ENCODE measurements around the gene SH3GL3. TPM values are rescaled to one million over a fixed set of nuclear protein-coding genes. Genes with fewer than 3 reads are reported as not detected.

SH3GL3 gene
- total and polyA plus RNA-seq, 2 of the 8 experiments (the other 6 are each of a cell fraction or from before 2014, with no cell fraction given), result 14.1 to 19.1 TPM

GRCh38 chr15:83643201-83643600 lies 196.1 kb downstream of the SH3GL3 start (continued):
- no peak for TF ChIP-seq HDAC2 (IDR thresholded peaks at IDR 0.05; ENCODE audit: borderline replicate concordance in 1 of 2, low read depth in 2 of 2, low read length in 2 of 2)
- TF ChIP-seq E2F6 (IDR thresholded peaks at IDR 0.05), result no peak
- TF ChIP-seq CBX8 (IDR thresholded peaks at IDR 0.05; ENCODE audit: borderline replicate concordance, low read depth, low read length), result no peak
- no peak for TF ChIP-seq SIRT6 (IDR thresholded peaks at IDR 0.05; ENCODE audit: low read length)

All from H1 (cell line).